ENCODE measurements around the gene RABL2A.
"Not testable (repeated sequence)": the region's sequence is repeated elsewhere in the genome, so short reads cannot be mapped to it uniquely, and the experiment has no call there.

RABL2A gene

DNA sequence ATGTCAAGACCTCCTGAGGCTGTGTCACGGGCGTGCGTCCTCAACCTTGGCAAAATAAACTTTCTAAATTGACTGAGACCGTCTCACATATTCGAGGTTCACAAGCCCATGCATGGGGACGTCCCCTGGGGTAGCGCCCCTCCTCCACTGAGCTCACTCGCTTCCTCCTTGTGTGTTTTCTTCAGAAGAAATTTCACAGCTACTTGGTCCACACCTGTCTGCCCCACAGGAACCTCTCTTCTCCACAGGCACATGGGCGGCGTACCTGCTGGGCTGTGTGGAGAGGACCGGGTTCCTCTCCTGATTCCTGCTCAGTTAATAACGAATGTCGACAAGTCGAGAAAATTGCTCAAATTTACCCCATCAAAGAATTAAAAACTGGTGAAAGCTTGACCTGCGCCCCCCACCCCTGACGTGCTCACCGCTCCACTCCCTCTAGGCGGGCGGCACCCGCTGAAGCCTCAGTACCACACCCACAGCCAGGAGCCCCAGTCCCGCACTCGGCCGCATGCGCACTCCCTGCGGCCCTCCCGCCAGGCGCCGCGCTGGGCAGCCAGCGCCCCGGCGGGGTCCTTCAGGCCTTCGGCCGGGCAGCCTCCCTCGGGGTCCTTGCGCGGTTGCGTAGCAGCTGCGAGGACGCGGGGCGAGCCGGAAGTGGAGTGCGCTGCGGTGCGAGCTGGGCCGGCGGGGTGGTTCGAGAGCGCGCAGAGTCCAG lies at the start of gene RABL2A:
RABL2A (plus strand) TSS at position 651 of the 715 bp plus-strand sequence. CDS start 1,341 bp downstream, outside the sequence.
- DNase-seq: not testable (repeated sequence)

DNA sequence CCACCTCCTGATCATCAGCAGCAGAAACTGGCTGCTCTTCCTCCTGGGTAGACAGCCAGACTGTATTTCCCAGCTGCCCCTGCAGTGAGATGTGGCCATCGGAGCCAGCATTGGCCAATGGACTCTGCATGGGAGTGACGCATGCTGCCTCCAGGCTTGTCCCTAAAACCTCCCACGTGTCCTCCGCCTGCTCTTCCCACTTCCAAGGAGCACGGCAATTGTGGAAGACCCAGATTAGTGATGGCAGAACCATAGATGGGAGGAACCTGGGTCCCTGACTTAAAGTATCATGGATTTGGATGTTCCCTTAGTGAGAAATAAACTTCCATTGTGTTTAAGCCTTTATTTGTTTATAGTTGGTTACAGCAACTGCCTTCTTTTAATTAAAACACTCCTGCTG lies 48.6 kb upstream of the RABL2A start:
- not testable (repeated sequence) for DNase-seq

DNA sequence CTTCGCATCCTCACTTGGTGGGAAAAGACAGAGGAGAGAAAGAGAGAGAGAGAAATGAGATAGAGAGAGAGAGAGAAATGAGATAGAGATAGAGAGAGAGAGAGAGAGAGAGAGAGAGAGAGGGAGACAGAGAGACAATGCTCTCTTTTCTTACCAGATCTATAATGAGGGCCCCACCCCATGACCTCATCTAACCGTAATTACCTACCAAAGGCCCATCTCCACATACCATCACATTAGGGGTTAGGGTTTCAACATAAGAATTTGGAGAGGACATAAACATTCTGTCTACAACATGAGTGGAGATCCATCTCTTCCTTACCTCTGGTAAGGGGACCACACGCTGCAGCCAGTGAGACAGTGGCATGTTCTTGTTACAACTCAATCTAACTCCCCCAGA lies 44.6 kb upstream of the RABL2A start:
- not testable (repeated sequence) for DNase-seq

DNA sequence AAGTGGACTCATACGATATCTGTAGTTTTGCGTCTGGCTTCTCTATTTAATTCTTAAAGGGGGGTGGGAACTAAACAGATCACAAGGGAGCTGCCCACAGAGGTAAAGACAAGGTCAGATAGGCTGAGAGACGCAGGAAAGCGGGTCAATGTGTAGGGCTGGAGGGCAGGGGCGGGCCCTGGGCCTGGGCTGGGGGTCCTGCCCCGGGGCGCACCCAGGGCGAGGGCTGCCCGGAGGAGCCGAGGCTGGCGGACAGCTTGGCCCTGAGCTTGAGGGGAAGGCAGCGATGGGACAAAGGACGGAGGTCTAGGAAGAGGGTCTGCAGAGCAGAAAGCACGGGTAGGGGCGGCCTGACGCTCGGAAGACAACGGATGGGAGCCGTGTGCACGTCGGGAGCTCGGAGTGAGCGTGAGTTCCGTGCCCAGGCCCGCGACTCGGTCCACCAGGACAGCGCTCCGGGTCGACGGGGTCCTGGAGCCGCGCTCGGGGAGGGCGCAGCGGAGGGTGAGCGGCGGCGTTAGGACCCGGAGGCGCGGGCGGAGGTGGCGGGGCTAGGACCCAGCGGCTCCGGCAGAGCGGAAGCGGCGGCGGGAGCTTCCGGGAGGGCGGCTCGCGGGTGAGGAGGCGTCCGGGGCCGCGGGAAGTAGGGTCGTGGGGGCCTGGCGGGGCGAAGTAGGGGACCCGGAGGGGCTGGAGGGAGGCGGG lies 43.4 kb upstream of the RABL2A start:
- DNase-seq: not testable (repeated sequence)

DNA sequence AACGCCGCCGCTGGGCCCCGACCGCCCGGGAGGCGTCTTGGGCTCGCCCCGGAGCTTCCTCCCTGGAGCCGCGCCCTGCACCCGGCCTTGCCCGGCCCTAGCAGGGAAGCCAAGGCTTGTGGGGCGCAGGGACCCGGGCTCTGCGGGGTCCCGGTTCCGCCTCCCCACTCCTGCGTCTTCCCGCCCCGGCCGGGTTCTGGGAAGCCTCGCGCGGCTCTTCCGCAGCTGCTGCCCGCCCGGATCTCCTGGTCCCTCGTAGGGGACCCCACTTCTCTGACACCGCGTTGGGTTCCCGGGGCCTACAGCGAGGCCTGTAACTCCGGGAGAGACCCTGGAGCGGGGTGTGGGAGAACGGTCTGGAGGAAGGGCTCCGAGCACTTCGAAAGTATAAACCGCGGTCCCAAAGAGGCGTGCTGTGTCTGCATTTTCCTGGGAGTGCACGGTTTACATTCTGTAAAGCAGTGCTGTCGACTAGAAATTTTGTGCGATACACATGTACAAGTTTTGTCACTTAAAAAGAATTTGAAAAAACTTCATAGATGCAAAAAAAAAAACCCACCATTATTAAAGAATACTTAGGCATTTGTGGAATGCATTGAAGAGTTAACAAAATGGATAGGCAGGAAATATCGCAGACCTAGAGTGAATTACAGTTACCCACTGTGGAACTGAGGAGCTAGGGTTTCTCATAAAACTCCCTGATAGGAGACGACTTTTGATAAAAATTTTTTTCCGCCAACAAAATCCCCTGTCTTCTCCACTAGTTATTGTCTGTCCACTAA lies 42.6 kb upstream of the RABL2A start:
- DNase-seq: not testable (repeated sequence)

DNA sequence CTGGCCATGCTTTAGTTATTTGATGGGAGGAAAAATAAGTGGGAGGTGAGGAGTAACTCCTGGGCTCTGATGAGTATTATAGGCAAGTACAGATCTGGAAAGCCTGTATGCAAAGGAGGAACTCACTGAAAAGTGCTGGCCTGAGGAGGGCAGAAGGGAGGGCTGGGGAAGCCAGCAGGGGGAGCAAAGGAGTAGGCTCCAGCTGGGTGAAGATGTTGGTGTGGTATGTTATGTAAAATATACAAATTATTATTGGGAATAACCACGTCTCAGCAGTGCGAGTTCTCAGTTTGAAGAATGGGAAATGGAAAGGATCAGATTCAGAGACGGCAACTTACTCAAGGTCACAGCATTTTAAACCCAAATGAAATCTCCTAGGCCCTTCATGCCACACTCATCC lies 39.9 kb upstream of the RABL2A start:
- DNase-seq: not testable (repeated sequence)

DNA sequence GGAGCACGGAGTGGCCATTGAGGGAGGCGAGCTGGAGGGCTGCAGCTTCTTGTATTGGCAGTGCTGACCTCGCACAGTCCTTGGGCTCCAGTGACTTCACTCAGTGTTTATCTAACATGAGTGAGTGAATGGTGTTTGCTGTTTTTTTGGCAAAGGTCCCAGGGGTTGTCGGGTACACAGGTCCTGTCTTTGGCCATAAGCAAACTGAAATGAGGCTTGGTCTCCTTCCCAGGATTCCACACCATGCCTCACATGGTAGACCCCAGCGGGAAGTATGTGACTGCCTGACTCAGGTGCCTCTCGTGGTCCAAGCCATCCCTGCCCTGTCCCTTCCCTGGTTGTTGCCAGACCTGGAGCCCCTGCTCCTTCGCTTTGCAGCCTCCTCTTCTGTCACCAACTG lies 37.5 kb upstream of the RABL2A start:
- DNase-seq: not testable (repeated sequence)

DNA sequence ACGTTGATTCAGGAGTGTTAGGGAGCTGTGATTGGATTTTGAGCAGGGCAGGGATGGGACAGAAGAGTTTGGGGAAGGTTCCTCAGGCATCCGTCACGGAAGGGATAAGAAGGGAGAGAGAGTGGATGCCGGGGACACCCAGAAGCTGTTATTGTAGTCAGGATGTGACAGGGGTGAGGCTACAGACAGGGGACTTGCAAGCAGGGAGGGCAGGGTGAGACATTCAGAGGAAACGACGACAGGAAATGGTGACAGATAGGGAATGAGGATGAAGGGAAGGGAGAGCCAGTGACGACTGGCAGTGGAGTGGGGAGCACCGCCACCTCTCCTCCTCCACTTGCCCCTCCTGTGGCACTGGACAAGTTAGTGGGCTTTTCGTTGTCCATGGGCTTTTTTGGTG lies 35.1 kb upstream of the RABL2A start:
- DNase-seq: not testable (repeated sequence)

DNA sequence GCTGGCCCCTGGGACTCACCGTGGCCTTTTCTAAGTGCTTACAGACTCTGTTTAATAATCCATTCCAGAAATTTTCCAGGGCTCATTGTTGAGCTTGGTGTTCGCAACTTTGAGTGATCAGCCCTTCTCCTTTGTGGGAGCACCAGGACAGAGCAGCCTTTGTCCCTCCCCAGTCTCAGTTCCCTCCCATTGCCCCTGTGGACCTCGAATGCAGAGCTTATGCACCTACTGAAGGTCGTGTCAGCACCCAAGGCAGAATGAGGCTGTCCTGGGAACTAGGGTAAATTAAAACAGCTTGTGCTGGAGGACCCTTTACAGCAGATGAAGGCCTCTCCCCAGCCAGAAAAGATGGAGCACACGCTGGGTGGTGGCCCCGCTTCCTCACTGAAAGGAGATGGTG lies 33.8 kb upstream of the RABL2A start:
- not testable (repeated sequence) for DNase-seq

DNA sequence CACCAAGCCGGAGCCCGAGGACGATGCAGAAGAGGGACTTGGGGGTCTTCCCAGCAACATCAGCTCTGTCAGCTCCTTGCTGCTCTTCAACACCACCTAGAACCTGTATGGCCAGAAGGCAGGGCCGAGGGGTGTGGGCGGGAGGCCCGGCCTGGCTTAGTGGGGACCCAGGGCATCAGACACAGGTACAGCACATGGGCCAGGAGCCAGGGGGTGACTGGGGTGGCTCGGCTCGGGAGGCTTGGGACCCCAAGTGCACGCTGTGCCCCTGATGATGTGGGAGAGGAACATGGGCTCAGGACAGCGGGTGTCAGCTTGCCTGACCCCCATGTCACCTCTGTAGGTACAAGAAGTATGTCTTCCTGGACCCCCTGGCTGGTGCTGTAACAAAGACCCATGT lies 31.3 kb upstream of the RABL2A start:
- not testable (repeated sequence) for DNase-seq

DNA sequence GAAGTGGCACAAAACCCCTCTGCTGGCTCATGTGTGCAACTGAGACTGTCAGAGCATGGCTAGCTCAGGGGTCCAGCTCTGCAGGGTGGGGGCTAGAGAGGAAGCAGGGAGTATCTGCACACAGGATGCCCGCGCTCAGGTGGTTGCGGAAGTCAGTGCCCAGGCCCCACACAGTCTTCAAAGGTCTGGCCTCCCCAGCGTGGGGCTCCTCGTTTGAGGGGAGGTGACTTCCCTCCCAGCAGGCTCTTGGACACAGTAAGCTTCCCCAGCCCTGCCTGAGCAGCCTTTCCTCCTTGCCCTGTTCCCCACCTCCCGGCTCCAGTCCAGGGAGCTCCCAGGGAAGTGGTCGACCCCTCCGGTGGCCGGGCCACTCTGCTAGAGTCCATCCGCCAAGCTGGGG lies 29.9 kb upstream of the RABL2A start:
- not testable (repeated sequence) for DNase-seq

DNA sequence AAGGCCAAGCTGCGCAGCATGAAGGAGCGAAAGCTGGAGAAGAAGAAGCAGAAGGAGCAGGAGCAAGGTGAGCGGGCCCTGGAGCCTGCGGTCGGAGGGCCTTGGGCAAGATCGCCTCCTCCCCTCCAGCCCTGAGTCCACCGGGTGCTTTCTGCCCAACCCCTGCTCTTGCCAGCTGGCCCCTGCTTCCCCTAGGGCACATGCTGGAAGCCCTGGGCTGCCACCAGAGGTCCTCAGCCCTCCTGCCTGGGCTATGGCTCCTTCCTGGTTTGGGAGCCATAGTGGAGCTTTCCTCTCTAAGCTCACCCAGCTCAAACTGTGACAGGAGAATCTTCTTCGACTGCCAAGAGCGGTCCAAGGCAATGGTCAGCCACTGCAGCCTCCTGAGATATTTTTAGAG lies 29.5 kb upstream of the RABL2A start:
- DNase-seq: not testable (repeated sequence)

DNA sequence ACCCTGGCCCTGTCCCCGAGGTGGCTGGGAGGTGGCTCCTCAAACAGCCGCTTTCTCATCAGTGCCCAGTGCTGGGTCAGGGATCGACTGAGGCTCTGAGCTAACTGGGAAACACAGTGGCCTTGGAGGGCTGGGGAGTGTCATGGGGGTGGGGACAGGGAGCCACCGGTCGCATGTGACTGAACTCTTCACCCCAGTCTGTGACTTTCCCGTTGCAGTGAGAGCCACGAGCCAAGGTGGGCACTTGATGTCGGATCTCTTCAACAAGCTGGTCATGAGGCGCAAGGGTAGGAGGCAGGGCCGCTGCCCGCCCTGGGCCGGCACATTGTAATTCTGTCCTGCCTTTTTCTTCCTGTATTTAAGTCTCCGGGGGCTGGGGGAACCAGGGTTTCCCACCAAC lies 28.9 kb upstream of the RABL2A start:
- not testable (repeated sequence) for DNase-seq

DNA sequence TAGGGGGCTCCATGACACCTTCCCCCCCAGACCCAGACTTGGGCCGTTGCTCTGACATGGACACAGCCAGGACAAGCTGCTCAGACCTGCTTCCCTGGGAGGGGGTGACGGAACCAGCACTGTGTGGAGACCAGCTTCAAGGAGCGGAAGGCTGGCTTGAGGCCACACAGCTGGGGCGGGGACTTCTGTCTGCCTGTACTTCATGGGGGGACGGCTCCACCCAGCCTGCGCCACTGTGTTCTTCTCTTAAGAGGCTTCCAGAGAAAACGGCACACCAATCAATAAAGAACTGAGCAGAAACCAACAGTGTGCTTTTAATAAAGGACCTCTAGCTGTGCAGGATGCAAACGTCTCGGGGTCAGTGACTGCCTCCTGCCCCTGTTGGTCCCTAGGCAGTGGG lies 28.3 kb upstream of the RABL2A start:
- not testable (repeated sequence) for DNase-seq

DNA sequence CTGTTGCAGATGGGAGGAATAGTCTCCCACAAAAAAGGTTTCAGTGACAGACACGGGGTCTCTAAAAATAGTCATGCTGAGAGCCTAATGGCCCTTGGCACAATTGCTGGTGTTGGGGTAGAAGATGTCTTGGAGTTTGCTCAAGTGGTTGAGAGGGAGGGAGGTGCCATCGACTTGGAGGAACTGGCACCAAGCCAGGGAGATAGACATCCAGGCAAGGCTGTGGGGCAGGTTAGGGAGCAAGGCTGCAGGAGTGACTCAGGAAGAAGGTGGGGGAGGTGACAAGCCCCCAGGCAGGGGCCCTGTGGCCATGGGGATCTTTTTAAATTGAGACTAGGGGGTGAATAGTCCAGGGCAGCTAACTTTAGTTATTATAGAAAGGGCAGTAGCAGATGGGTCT lies 27.9 kb upstream of the RABL2A start:
- DNase-seq: not testable (repeated sequence)

DNA sequence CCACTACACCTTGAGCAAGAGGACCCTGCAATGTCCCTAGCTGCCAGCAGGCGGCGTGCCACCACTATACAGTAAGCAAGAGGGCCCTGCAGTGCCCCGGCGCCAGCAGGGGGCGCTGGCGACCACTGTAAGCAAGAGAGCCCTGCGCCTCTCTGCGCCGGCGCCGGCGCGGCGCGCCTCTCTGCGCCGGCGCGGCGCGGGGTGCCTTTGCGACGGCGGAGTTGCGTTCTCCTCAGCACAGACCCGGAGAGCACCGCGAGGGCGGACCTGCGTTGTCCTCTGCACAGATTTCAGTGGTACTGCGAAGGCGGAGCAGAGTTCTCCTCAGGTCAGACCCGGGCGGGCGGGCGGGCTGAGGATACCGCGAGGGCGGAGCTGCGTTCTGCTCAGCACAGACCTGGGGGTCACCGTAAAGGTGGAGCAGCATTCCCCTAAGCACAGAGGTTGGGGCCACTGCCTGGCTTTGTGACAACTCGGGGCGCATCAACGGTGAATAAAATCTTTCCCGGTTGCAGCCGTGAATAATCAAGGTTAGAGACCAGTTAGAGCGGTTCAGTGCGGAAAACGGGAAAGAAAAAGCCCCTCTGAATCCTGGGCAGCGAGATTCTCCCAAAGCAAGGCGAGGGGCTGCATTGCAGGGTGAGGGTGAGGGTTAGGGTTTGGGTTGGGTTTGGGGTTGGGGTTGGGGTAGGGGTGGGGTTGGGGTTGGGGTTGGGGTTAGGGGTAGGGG lies 24.9 kb upstream of the RABL2A start:
- not testable (repeated sequence) for DNase-seq

DNA sequence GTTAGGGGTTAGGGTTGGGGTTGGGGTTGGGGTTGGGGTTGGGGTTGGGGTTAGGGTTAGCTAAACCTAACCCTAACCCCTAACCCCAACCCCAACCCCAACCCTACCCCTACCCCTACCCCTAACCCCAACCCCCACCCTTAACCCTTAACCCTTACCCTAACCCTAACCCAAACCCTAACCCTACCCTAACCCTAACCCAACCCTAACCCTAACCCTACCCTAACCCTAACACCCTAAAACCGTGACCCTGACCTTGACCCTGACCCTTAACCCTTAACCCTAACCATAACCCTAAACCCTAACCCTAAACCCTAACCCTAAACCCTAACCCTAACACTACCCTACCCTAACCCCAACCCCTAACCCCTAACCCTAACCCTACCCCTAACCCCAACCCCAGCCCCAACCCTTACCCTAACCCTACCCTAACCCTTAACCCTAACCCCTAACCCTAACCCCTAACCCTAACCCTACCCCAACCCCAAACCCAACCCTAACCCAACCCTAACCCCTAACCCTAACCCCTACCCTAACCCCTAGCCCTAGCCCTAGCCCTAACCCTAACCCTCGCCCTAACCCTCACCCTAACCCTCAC lies 24.1 kb upstream of the RABL2A start:
- no peak for DNase-seq

DNA sequence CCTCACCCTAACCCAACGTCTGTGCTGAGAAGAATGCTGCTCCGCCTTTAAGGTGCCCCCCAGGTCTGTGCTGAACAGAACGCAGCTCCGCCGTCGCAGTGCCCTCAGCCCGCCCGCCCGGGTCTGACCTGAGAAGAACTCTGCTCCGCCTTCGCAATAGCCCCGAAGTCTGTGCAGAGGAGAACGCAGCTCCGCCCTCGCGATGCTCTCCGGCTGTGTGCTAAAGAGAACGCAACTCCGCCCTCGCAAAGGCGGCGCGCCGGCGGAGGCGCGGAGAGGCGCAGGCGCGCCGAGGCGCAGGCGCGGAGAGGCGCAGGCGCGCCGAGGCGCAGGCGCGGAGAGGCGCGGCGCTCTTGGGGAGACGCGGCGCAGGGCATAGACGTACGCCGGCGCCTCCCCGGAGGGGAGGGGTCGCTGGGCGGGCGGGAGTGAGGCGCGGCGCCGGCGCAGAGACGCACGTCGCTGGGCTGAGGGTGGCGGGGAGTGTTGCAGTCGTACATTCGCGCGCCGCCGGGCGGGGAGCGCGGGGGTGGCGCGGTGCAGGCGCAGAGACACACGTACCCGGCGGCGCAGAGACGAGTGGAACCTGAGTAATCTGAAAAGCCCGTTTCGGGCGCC lies 23.5 kb upstream of the RABL2A start:
- not testable (repeated sequence) for DNase-seq

DNA sequence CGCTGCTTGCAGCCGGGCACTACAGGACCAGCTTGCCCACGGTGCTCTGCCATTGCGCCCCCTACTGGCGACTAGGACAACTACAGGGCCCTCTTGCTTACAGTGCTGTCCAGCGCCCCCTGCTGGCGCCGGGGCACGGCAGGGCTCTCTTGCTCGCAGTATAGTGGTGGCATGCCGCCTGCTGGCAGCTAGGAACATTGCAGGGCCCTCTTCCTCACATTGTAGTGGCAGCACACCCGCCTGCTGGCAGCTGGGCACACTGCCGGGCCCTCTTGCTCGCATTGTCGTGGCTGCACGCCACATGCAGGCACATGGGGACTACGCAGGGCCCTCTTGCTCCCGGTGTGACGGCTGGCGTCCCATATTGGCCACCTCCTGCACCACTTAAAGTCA lies 23.0 kb upstream of the RABL2A start:
- not testable (repeated sequence) for DNase-seq

DNA sequence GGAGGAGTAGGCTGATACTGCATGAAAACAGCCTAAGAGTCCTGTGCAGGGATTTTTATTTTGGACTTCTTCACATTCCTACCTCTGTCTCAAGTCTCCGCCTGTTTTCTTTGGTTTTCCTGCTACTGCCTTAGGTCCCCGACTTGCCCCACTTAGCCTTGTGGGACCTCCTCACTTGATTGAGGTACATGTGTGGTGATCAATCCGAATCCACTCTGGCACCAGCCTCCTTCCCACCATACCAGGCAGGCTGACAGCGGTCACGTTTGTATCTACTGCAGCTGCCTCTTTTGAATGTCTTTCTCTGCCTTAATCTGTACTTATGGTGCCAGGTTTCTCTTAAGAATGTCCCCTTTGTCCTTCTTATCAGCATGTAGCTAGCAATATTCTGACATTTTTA lies 22.4 kb upstream of the RABL2A start:
- DNase-seq: not testable (repeated sequence)

All from anterior cingulate cortex (tissue), 58 donors.